G401.6 (cell line): ENCODE measurements around the gene PSMB3.

Source experiments
- FAIRE-seq: peaks from 2 replicates; lab custom pipeline; 2012; peaks lifted over from hg19 to GRCh38; lab: Jason Lieb, UNC

Gene PSMB3

DNA sequence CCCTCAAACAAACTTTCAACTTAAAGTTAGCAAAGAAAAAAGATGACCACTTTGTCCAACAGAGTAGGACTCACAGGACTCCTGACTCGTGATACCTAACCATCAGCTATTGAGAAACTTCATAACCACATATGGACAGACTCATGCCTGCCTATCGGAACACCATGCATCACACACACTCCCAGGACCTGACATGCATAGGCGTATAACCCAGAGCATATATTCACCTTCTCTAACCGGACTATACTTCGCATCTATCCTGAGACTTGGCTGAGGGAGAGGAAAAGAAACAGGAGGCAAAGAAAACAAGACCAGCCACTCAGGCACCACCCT is 44.6 kb downstream of the PSMB3 start:
- no peak for FAIRE-seq

- FAIRE-seq = no peak
Observed at GRCh38 chr17:38797828-38798227, 45.3 kb downstream of the PSMB3 start.

- FAIRE-seq = no peak
Observed at GRCh38 chr17:38798614-38799500, 46.3 kb downstream of the PSMB3 start.

- FAIRE-seq = no peak
Observed at GRCh38 chr17:38799501-38800236, 47.1 kb downstream of the PSMB3 start, which contains the start of gene PIP4K2B. Gene PIP4K2B, minus strand, starts transcription at chr17:38799556. Its CDS starts 132 bp downstream, at chr17:38799424.

DNA sequence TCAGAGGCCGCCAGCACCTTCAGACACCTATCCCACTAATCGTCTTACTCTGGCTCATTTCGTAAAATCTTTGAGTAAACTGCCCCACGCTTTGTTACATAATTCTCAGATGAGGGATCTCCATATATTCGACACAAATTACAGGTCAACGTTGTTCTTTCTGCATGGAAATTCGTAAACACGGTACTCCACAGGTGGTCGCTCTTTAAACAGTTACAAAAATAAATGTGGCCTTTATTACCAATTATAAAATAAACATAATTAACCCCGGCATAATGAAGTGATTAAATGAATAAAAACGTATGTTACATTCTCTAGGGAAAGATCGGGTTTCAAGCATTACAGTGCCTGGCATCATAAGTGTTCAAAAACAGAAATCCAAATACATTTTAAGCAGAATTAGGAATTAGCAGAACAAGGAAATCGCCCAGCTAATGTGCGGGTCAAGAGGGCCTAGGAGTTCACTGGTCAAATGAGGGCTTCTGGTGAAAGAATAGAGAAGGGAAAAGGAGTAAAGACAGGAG is 47.8 kb downstream of the PSMB3 start:
- no peak for FAIRE-seq

DNA sequence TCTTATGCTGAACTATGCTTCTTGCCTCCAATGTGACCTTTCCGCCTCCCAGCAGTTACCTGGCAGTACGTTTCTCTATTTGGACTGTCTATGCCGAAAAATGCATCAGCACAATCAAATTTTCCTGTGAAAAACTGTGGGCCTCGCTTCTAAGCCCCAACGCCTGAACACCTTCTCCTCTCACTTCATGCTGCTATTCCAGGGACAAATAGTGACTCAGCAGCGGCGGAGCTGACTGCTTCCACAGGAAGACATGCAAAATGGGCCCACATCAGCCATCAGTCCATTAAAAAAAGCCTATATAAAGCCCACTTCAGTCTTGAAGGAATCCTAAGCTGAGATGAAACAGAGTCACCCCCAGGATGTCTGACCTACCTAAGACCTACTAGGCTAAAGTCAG is 57.3 kb downstream of the PSMB3 start:
- FAIRE-seq = no peak
